DND-41 (cell line): ENCODE data around the gene TGM2.

Experiments
- ATAC-seq: fragments of 200-7000 bp; cut with Tn5 transposase; 3 replicates; pipeline ENCODE4 v1.9.1; 2021; ENCODE audit warnings: low read depth; ENCODE audit not compliant: insufficient read depth
- DNase-seq: peaks from one replicate; pipeline ENCODE4 v3.0.0-alpha.2; 2020
- H2AFZ ChIP-seq: 2 replicates; pipeline ENCODE4 v1.6.0; 2012; ENCODE audit warnings: low read depth, low read length
- H3K27ac ChIP-seq: 2 replicates; pipeline ENCODE4 v1.5.1; 2012; ENCODE audit warnings: low read length, inconsistent platforms
- H3K27me3 ChIP-seq: fragments of 200-600 bp; sonication (generic); 2 replicates; pipeline ENCODE4 v1.6.0; 2012; ENCODE audit warnings: low read length, mild to moderate bottlenecking, inconsistent platforms; ENCODE audit not compliant: insufficient read depth, poor library complexity
- H3K36me3 ChIP-seq: 2 replicates; pipeline ENCODE4 v1.5.1; 2012; ENCODE audit warnings: low read length, inconsistent platforms; ENCODE audit not compliant: insufficient read depth
- H3K4me1 ChIP-seq: 2 replicates; pipeline ENCODE4 v1.5.1; 2012; ENCODE audit warnings: mild to moderate bottlenecking, low read length; ENCODE audit not compliant: insufficient read depth
- H3K4me2 ChIP-seq: 2 replicates; pipeline ENCODE4 v1.6.0; 2012; ENCODE audit warnings: mild to moderate bottlenecking, moderate library complexity, low read length, inconsistent platforms; ENCODE audit not compliant: insufficient read depth
- H3K4me3 ChIP-seq, 2 experiments: fragments of 200-600 bp in 1 of 2; shearing (Covaris generic) in 1 of 2; 2 replicates each; pipeline ENCODE4 v1.5.1; 2012 to 2016; ENCODE audit warnings: inconsistent platforms in 2 of 2, low read length in 2 of 2, mild to moderate bottlenecking in 2 of 2, low read depth in 1 of 2, moderate library complexity in 1 of 2
- H3K79me2 ChIP-seq: 2 replicates; pipeline ENCODE4 v1.6.0; 2012; ENCODE audit warnings: low read length, inconsistent platforms; ENCODE audit not compliant: insufficient read depth
- H3K9ac ChIP-seq: 2 replicates; pipeline ENCODE4 v1.6.0; 2012; ENCODE audit warnings: low read depth, mild to moderate bottlenecking, inconsistent platforms, low read length, moderate library complexity
- H3K9me3 ChIP-seq: 2 replicates; pipeline ENCODE4 v1.5.1; 2012; ENCODE audit warnings: low read length, moderate library complexity, mild to moderate bottlenecking, inconsistent platforms; ENCODE audit not compliant: insufficient read depth, severe bottlenecking
- H4K20me1 ChIP-seq: 2 replicates; pipeline ENCODE4 v1.6.0; 2012; ENCODE audit warnings: low read length; ENCODE audit not compliant: insufficient read depth
- EZH2 ChIP-seq: IDR thresholded peaks from 3 replicates; pipeline ENCODE4 v1.6.1; 2012; ENCODE audit warnings: borderline replicate concordance, low read depth, mild to moderate bottlenecking, moderate library complexity, low read length, inconsistent platforms; ENCODE audit not compliant: severe bottlenecking
- TF ChIP-seq, protein P1 (sequence below): IDR thresholded peaks from 2 replicates; pipeline ENCODE4 v1.5.1; 2012; ENCODE audit warnings: borderline replicate concordance, low read length, moderate library complexity, mild to moderate bottlenecking; ENCODE audit not compliant: poor library complexity, severe bottlenecking; ENCODE audit errors: extremely low read depth

Gene TGM2

DNA sequence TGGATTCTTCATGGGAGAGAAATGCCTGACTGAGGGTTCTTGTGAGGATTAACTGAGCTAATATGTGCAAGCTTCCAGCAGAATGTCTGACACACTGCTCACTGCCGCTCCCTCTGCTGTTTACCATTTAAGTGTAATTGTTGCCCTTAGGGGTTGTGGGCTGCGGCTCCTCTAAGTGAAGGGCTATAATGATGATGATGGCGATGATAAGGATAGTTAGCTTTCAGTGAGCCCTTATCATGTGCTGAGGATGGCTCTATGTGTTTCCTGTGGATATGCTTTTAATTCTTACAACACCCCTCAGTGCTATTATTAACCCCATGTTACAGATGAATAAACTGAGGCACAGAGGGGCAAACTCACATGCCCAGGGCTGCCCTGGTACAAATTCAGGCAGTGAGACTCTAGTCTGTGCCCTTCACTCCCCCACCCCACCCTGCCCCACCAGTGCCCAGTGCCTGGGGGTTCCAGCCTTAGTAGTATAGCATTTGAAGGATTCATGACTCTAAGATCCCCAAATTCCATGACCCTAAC is 33.4 kb downstream of the TGM2 start:
- Histone ChIP-seq H3K79me2 (no peaks in the 10 kb centered on the region), H3K9me3 (no peaks in the 10 kb centered on the region), H3K36me3 (no peaks in the 10 kb centered on the region), H3K4me1 (no peaks in the 10 kb centered on the region), H3K27ac (no peak overlapping the region), H4K20me1 (peaks cover 4% of the 10 kb centered on the region; the same call in 1 of the 2 replicates), H3K4me2 (no peak overlapping the region), H2AFZ (no peak overlapping the region), H3K9ac (no peak overlapping the region), H3K4me3 (no peak overlapping the region), H3K27me3 (no peaks in the 10 kb centered on the region)
- no peak for DNase-seq
- no peak for ATAC-seq
- TF ChIP-seq, protein P1, sequence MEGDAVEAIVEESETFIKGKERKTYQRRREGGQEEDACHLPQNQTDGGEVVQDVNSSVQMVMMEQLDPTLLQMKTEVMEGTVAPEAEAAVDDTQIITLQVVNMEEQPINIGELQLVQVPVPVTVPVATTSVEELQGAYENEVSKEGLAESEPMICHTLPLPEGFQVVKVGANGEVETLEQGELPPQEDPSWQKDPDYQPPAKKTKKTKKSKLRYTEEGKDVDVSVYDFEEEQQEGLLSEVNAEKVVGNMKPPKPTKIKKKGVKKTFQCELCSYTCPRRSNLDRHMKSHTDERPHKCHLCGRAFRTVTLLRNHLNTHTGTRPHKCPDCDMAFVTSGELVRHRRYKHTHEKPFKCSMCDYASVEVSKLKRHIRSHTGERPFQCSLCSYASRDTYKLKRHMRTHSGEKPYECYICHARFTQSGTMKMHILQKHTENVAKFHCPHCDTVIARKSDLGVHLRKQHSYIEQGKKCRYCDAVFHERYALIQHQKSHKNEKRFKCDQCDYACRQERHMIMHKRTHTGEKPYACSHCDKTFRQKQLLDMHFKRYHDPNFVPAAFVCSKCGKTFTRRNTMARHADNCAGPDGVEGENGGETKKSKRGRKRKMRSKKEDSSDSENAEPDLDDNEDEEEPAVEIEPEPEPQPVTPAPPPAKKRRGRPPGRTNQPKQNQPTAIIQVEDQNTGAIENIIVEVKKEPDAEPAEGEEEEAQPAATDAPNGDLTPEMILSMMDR = no peak
- TF ChIP-seq EZH2 = no peak

DNA sequence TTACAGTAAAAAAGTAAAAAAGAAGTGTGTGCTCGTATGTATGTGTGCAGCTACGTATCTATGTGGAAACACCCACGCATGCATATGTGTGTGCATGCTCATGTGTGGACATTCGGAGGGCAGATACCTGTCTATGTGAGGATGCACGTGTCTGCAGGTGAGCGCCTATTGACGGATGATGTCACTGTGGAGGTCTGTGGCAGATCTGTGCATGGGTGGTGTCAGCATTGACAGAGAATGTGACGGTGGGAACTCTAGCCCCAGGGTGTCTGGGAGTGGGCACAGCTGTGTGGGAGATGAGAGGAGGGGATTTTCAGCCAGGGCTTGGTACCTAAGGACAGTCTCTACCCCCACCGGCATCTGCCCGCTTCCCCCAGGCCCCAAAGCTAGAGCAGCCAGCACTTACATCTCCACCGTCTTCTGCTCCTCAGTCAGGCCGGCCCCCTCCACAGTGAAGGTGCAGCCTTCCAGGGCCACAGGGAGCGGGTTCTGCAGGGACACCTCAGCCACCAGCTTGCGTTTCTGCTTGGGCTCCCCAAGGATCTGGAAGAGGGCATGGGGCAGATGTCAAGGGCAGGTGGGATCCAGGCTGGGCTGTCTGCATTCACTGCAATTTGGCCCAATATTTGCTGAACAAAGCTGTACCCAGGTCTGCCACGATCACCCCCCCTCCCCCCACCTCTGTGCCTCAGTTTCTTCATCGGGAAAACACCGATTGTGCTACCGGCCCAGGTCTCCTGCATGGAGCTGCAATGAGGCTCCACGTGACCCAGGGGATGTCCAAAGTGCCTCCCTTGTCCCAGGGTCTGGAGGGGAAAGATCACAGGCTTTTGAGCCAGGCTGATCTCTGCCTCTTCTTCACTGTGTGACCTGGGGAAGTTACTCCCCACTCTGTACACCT is 34.1 kb downstream of the TGM2 start:
- H4K20me1 ChIP-seq = peaks cover 4% of the 10 kb centered on the region; the same call in 1 of the 2 replicates
- no peaks in the 10 kb centered on the region for H3K27me3 ChIP-seq
- TF ChIP-seq EZH2 = no peak
- TF ChIP-seq, protein P1 = no peak
- ATAC-seq (no peak), DNase-seq (no peak)
- H3K4me2 ChIP-seq = no peak overlapping the region
- H3K79me2 ChIP-seq = no peaks in the 10 kb centered on the region
- no peaks in the 10 kb centered on the region for H3K9me3 ChIP-seq
- no peaks in the 10 kb centered on the region for H3K36me3 ChIP-seq
- no peak overlapping the region for H3K4me3 ChIP-seq
- no peak overlapping the region for H3K9ac ChIP-seq
- no peak overlapping the region for H2AFZ ChIP-seq
- H3K4me1 ChIP-seq = no peaks in the 10 kb centered on the region
- H3K27ac ChIP-seq = no peak overlapping the region

- no peak overlapping the region for H3K4me2 ChIP-seq
- no peak overlapping the region for H3K4me3 ChIP-seq
- no peaks in the 10 kb centered on the region for H3K4me1 ChIP-seq
- peaks cover 4% of the 10 kb centered on the region; the same call in 1 of the 2 replicates for H4K20me1 ChIP-seq
- H3K27ac ChIP-seq = no peak overlapping the region
- DNase-seq (no peak), ATAC-seq (no peak)
- no peaks in the 10 kb centered on the region for H3K27me3 ChIP-seq
- TF ChIP-seq EZH2 = no peak
- TF ChIP-seq, protein P1 = no peak
- no peaks in the 10 kb centered on the region for H3K9me3 ChIP-seq
- H2AFZ ChIP-seq = no peak overlapping the region
- H3K36me3 ChIP-seq = no peaks in the 10 kb centered on the region
- no peak overlapping the region for H3K9ac ChIP-seq
- H3K79me2 ChIP-seq = no peaks in the 10 kb centered on the region
These were observed 35.0 kb downstream of the TGM2 start for GRCh38 chr20:38129893-38130609.
